Left kidney (tissue), 2 donors: ENCODE measurements around the gene CYP27A1. TPM values are rescaled to one million over a fixed set of nuclear protein-coding genes. Genes with fewer than 3 reads are reported as not detected.

ENCODE experiments used
- DNase-seq: peaks from one replicate; pipeline ENCODE4 v3.0.0-alpha.2; 2013
- polyA plus RNA-seq: library from polyadenylated mRNA; unstranded; fragments of 120-200 nt; gene quantifications from one replicate; pipeline ENCODE4 v1.2.1, GENCODE V29; 2013; ENCODE audit not compliant: insufficient read length

The CYP27A1 gene
- polyA plus RNA-seq, 1 donor, result 49.7 TPM

DNA sequence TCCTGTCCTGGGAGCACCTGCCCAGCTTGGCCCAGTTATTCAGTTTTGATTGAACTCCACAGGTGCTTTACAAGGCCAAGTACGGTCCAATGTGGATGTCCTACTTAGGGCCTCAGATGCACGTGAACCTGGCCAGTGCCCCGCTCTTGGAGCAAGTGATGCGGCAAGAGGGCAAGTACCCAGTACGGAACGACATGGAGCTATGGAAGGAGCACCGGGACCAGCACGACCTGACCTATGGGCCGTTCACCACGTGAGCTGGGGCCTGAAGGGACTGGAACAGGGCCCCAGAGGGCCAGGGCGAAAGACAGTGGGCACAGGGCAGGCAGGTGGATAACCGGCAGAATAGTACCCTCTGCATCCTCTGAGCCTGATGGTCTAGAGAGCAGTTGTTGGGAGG is 27.6 kb downstream of the CYP27A1 start:
- DNase-seq, result no peak

GRCh38 chr2:218810256-218810655 is 28.3 kb downstream of the CYP27A1 start:
- DNase-seq, result no peak

GRCh38 chr2:218811382-218811781 is 29.4 kb downstream of the CYP27A1 start:
- no peak for DNase-seq

DNA sequence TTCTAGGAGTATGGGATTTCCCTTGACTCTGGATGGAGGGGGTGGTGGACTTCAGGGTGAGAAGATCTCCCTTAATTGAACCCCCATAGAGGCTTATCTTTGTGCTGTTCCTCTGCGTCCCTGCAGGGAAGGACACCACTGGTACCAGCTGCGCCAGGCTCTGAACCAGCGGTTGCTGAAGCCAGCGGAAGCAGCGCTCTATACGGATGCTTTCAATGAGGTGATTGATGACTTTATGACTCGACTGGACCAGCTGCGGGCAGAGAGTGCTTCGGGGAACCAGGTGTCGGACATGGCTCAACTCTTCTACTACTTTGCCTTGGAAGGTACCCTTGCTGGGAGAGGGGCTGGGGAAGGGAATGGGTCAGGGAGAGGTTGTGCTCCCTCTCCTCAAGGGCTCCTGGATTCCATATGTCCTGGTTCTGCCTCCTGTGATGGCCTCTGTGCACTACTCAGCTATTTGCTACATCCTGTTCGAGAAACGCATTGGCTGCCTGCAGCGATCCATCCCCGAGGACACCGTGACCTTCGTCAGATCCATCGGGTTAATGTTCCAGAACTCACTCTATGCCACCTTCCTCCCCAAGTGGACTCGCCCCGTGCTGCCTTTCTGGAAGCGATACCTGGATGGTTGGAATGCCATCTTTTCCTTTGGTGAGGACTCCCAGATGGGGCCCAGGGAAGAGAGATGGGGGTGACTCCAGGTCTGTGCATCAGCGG is 30.3 kb downstream of the CYP27A1 start:
- no peak for DNase-seq

DNA sequence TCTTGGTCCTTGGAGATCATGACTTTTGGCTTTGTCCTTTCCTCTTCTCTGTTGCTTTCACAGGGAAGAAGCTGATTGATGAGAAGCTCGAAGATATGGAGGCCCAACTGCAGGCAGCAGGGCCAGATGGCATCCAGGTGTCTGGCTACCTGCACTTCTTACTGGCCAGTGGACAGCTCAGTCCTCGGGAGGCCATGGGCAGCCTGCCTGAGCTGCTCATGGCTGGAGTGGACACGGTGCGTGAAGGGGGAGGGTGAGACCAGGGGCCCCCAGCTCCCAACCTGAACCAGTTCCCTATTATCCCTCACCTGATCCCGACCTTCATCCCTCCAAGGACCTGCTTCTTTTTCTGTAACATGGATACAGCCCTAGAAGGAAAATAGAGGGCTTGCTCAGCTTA is 30.9 kb downstream of the CYP27A1 start:
- no peak for DNase-seq

DNA sequence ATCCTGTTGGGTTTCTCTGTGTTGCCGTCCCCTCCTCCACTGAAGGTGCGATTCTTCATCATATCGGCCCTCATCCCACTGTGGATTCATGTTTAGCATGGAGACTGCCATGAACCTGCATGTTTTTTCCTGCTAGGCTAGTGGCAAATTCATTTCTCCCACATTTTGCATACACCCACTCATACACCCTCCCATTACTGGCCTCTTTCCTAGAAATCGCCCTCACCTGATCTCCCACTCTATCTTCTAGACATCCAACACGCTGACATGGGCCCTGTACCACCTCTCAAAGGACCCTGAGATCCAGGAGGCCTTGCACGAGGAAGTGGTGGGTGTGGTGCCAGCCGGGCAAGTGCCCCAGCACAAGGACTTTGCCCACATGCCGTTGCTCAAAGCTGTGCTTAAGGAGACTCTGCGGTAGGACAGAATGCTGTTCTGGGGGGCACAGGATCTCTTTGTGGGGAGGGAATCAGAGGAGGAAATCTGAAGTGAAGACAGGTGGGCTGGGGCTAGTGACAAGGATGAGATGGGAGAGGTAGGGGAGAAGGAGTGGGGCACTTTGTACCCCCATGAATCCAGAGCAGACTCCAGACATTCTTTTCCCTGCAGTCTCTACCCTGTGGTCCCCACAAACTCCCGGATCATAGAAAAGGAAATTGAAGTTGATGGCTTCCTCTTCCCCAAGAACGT is 32.0 kb downstream of the CYP27A1 start:
- DNase-seq, result no peak

GRCh38 chr2:218814540-218815243 is 32.7 kb downstream of the CYP27A1 start:
- no peak for DNase-seq

DNA sequence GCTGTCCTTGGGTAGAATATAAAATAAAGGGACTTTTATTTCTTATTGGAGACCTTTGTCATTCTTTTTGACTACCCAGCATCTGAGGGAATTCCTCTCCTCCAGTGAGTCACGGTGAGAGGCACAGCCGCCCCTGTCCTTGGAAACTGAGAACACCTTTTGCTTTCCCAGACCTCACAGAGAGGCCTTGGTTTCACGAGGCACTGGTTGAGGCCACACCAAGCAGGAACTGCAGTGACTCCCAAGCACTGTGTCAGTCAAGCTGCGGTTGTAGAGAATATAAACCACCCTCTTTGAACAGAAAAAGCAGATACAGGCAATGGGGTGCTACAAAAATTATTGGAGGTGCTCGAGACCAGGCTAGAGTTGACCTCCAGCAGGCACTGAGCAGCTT is 33.3 kb downstream of the CYP27A1 start:
- no peak for DNase-seq

DNA sequence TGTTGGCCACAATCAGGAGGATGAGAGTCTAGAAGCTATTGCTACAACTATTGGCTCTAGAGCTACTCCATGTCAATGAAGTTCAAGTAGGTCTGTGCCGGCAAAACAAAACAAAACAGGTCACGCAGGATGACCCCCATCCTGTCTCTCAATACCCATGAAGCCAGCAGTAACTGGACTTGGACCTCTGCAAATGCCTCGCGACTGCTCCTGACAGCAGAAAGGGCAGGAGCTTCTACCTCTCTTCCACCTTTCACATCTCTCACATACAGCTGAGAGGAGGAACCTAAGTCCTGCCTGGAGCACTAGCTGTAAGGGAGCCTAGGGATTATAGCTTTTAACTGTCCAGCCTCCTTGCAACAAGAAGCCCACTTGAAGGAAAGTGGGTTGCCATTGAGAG is 33.7 kb downstream of the CYP27A1 start:
- no peak for DNase-seq

DNA sequence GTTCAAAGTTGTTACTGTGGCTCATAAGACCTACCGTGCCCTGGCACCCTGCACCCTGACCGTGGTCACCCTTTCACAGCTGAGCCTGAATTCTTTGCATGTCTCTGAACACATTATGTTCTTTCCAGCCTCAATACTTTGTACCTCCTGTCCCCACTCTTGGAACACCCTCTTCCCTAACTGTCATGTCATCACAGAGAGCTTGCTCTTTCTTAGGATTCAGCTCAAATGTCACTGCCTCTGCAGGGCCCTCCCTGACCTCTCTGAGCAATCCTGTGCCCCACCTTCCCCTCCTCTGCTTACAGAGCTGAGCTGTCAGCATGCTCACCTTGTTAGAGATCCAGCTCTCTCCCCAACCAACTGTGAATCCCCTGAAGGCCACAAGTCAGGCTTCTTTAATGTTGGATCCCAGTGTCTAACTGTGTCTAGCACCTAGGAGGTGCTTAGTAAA is 34.6 kb downstream of the CYP27A1 start:
- no peak for DNase-seq

DNA sequence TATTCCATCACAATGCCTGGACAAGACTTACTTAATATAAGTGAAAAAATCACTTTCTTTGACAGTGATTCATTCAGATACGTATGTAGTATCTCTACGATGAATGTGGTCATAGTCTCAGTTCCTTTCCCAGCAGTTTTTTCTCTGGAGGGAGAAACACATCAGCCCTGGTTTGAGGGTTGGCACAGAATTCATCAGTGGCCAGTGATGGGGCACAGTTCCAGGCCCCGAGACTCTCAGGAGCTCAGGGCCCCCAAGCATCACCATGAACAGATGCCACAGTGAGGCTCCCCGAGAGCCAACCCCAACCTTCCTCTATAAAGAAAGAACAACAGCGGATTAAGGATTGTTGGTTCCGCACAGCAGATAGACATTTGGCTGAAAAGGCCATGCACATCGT is 37.1 kb downstream of the CYP27A1 start:
- no peak for DNase-seq

GRCh38 chr2:218820746-218821369 is 38.9 kb downstream of the CYP27A1 start:
- DNase-seq, result no peak

GRCh38 chr2:218821605-218822211 is 39.8 kb downstream of the CYP27A1 start:
- DNase-seq, result no peak

DNA sequence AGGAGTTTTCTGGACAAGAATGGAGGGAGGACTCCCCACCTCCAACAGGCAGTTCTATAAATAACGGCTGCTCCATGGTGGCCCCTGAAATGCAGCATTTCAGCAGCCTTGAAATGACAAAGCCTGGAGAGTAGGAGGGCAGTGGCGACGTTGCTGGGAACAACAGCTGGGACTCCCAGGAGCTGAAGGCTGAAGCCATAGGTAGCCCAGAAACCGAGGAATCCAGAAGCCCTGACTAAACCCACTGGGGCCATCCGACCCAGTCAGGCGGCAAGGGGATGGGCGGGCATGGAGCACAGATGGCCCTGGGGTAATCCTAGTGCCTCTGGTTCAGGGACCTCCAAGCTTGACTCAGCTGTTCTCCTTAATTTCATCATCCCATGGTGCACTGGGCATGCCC is 40.7 kb downstream of the CYP27A1 start:
- no peak for DNase-seq

DNA sequence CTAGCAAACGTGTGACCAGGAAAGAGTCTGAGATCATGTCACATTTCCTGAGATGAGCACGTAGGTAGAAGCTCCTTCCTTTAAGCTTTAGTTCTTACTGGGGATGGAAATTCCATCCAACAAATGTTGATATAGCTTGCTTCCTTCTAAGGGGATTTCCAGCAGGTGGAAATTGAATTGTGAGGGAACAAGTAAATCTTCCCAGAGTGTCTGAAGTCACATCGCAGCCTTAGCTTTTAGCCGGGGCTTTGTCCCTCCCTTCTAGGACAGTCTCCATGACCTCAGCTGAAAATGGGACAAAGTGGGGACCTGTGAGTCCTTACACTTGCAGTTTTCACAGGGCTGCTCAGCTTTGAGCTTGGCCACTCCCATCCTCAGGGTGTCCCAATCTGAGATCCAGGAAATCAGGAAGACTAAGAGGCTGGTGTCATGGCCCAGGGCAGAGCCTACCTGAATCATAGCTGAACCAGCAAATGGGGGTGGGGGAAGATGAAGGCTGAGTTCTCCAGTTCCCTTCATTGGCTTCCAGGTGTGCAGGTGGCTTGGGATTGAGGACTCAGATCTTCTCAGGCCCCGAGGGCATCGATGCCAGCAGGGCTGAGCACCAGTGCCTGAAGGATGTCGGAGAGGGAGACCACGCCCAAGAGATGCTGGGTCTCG is 41.4 kb downstream of the CYP27A1 start:
- no peak for DNase-seq

GRCh38 chr2:218824004-218824403 is 42.1 kb downstream of the CYP27A1 start:
- DNase-seq, result no peak

DNA sequence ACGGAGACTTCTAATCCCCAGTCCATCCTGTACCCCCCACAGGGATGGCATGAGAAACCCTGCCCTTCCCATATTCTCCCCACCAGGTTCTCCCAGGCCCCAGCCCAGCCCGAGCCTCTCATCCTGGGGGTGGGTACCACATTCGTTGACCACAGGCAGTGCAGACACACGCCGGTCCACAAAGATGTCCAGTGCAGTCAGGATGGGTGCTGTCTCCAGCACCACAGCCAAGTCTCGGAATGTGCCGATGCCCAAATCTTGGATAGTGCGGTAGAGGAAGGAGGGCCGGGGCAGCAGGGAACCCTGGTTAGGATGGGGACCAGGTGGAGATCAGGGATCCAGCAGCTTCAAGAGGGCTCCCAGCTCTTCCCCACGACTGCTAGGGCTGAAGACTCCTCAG is 44.8 kb downstream of the CYP27A1 start:
- DNase-seq, result no peak

DNA sequence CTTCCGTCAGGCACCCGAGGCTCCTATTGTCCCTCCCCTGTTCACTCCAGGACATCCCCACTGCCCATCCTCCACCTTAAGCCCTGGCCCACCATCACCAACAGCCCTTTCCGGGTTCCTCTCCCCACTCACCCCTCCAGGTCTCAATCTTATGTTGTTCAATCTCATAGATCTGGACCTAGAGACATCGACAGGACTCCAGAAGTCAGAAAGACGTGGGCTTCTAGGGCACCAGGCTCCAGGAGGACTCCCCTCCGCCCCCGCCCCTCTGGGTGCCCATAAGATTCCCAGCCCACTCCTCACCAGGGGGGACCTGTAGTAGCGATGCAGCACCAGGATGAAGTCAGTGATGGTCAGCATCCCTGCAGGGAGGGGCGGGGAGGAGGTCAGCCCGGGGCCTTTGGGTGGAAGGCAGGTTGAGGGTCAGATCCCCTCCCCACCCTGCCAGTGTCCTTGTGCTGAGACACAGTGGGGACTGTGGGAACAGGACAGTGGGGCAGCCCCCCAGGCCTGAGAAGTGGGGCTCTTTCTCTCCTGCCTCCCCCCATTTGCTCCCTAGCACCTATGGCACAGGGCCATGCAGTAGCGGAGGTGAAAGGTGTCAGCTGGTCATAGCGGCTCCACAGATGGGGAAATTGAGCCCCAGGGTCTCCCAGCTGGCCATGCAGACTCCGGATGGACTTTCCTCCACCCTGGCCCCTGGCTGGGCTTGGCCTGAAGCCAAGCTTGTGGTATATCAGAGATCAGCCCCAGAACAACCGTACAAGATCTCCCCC is 45.9 kb downstream of the CYP27A1 start:
- DNase-seq, result no peak

DNA sequence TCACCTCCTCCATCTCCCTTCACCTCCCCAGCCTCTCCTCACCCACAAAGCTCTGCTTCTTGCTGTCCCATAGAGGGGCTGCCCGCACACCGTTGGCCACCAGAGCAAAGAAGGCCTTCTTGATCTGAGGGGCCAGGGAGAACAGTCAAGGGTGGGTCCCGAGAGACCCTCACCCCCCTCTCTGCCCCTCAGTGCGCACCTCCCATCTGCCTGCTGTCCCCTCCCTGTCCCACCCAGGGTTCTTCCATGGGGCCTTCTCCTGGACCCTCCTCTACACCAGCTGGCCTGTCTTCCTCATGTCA is 46.5 kb downstream of the CYP27A1 start:
- DNase-seq, result no peak

GRCh38 chr2:218829868-218830451 is 48.0 kb downstream of the CYP27A1 start:
- DNase-seq, result no peak
